Measurements from ENCODE around the gene TNFRSF13B. TPM values are rescaled to one million over a fixed set of nuclear protein-coding genes. Genes with fewer than 3 reads are reported as not detected.
"Not testable (repeated sequence)": the region's sequence is repeated elsewhere in the genome, so short reads cannot be mapped to it uniquely, and the experiment has no call there.

The TNFRSF13B gene
- polyA plus RNA-seq, 4 donors = 0.13 to 3.0 (median 2.0) TPM; not detected in 1

- WGBS, 3 donors = 67 to 77% (median 67%) methylated on average over 9 of the region's 9 CpGs
- Histone ChIP-seq H3K9me3 (ENCODE audit: control insufficient read depth in 2 of 2, insufficient read depth in 1 of 2, low read depth in 1 of 2, low read length in 1 of 2) (no peaks in the 10 kb centered on the region), H3K4me1 (ENCODE audit: control insufficient read depth in 3 of 3, insufficient read depth in 2 of 3, low read depth in 1 of 3, low read length in 2 of 3) (peaks cover 0 to 17% (median 0%) of the 10 kb centered on the region in 3 donors), H3K27ac (ENCODE audit: low read depth in 1 of 3, low read length in 2 of 3) (no peak overlapping the region), H3K36me3 (ENCODE audit: control insufficient read depth in 3 of 3, insufficient read depth in 2 of 3, low read depth in 1 of 3, low read length in 3 of 3) (no peaks in the 10 kb centered on the region), H3K27me3 (ENCODE audit: control insufficient read depth in 3 of 3, insufficient read depth in 3 of 3, low read length in 3 of 3) (no peaks in the 10 kb centered on the region), H3K4me3 (ENCODE audit: low read depth in 1 of 3, low read length in 3 of 3) (no peak overlapping the region)
- FAIRE-seq (no peak), DNase-seq (no peak)
These were observed 29.3 kb upstream of the TNFRSF13B start for GRCh38 chr17:17001076-17001777.

- no peaks in the 10 kb centered on the region for H3K9me3 ChIP-seq (ENCODE audit: control insufficient read depth in 2 of 2, insufficient read depth in 1 of 2, low read depth in 1 of 2, low read length in 1 of 2)
- 84 to 89% (median 89%) methylated on average over 6 to 7 of the region's 7 CpGs for WGBS, 3 donors
- H3K4me1 ChIP-seq (ENCODE audit: control insufficient read depth in 3 of 3, insufficient read depth in 2 of 3, low read depth in 1 of 3, low read length in 2 of 3) = peaks cover 0 to 17% (median 0%) of the 10 kb centered on the region in 3 donors
- no peak overlapping the region for H3K27ac ChIP-seq (ENCODE audit: low read depth in 1 of 3, low read length in 2 of 3)
- FAIRE-seq (no peak), DNase-seq (no peak)
- H3K36me3 ChIP-seq (ENCODE audit: control insufficient read depth in 3 of 3, insufficient read depth in 2 of 3, low read depth in 1 of 3, low read length in 3 of 3) = no peaks in the 10 kb centered on the region
- H3K4me3 ChIP-seq (ENCODE audit: low read depth in 1 of 3, low read length in 3 of 3) = no peak overlapping the region
- no peaks in the 10 kb centered on the region for H3K27me3 ChIP-seq (ENCODE audit: control insufficient read depth in 3 of 3, insufficient read depth in 3 of 3, low read length in 3 of 3)
These were observed 28.2 kb upstream of the TNFRSF13B start for GRCh38 chr17:16999931-17000625.

GRCh38 chr17:16997514-16998429 lies 25.9 kb upstream of the TNFRSF13B start:
- no peak for DNase-seq
- 62 to 83% (median 68%) methylated on average over 14 of the region's 14 CpGs for WGBS, 3 donors
- Histone ChIP-seq H3K36me3 (ENCODE audit: control insufficient read depth in 3 of 3, insufficient read depth in 2 of 3, low read depth in 1 of 3, low read length in 3 of 3) (no peaks in the 10 kb centered on the region), H3K9me3 (ENCODE audit: control insufficient read depth in 2 of 2, insufficient read depth in 1 of 2, low read depth in 1 of 2, low read length in 1 of 2) (no peaks in the 10 kb centered on the region), H3K4me1 (ENCODE audit: control insufficient read depth in 3 of 3, insufficient read depth in 2 of 3, low read depth in 1 of 3, low read length in 2 of 3) (peaks cover 0 to 17% (median 0%) of the 10 kb centered on the region in 3 donors), H3K27me3 (ENCODE audit: control insufficient read depth in 3 of 3, insufficient read depth in 3 of 3, low read length in 3 of 3) (no peaks in the 10 kb centered on the region), H3K27ac (ENCODE audit: low read depth in 1 of 3, low read length in 2 of 3) (no peak overlapping the region), H3K4me3 (ENCODE audit: low read depth in 1 of 3, low read length in 3 of 3) (no peak overlapping the region)
- no peak for FAIRE-seq

GRCh38 chr17:16996726-16997125 lies 24.8 kb upstream of the TNFRSF13B start:
- peaks cover 0 to 11% (median 0%) of the 10 kb centered on the region in 3 donors for H3K4me1 ChIP-seq (ENCODE audit: control insufficient read depth in 3 of 3, insufficient read depth in 2 of 3, low read depth in 1 of 3, low read length in 2 of 3)
- H3K36me3 ChIP-seq (ENCODE audit: control insufficient read depth in 3 of 3, insufficient read depth in 2 of 3, low read depth in 1 of 3, low read length in 3 of 3); FAIRE-seq; DNase-seq; H3K27me3 ChIP-seq (ENCODE audit: control insufficient read depth in 3 of 3, insufficient read depth in 3 of 3, low read length in 3 of 3); H3K4me3 ChIP-seq (ENCODE audit: low read depth in 1 of 3, low read length in 3 of 3); H3K27ac ChIP-seq (ENCODE audit: low read depth in 1 of 3, low read length in 2 of 3); H3K9me3 ChIP-seq (ENCODE audit: control insufficient read depth in 2 of 2, insufficient read depth in 1 of 2, low read depth in 1 of 2, low read length in 1 of 2): not testable (repeated sequence)
- WGBS, 3 donors = 80 to 92% (median 88%) methylated on average over 11 of the region's 11 CpGs

- 87 to 90% (median 90%) methylated on average over 7 of the region's 7 CpGs for WGBS, 3 donors
- no peaks in the 10 kb centered on the region for H3K36me3 ChIP-seq (ENCODE audit: control insufficient read depth in 3 of 3, insufficient read depth in 2 of 3, low read depth in 1 of 3, low read length in 3 of 3)
- no peak for FAIRE-seq
- peaks cover 0 to 3% (median 0%) of the 10 kb centered on the region in 3 donors for H3K4me1 ChIP-seq (ENCODE audit: control insufficient read depth in 3 of 3, insufficient read depth in 2 of 3, low read depth in 1 of 3, low read length in 2 of 3)
- no peaks in the 10 kb centered on the region for H3K9me3 ChIP-seq (ENCODE audit: control insufficient read depth in 2 of 2, insufficient read depth in 1 of 2, low read depth in 1 of 2, low read length in 1 of 2)
- no peak overlapping the region for H3K27ac ChIP-seq (ENCODE audit: low read depth in 1 of 3, low read length in 2 of 3)
- no peaks in the 10 kb centered on the region for H3K27me3 ChIP-seq (ENCODE audit: control insufficient read depth in 3 of 3, insufficient read depth in 3 of 3, low read length in 3 of 3)
- H3K4me3 ChIP-seq (ENCODE audit: low read depth in 1 of 3, low read length in 3 of 3) = no peak overlapping the region
- DNase-seq = no peak
These were observed 24.0 kb upstream of the TNFRSF13B start for GRCh38 chr17:16995930-16996329.

- H3K4me3 ChIP-seq (ENCODE audit: low read depth in 1 of 3, low read length in 3 of 3) = no peak overlapping the region
- no peaks in the 10 kb centered on the region for H3K4me1 ChIP-seq (ENCODE audit: control insufficient read depth in 3 of 3, insufficient read depth in 2 of 3, low read depth in 1 of 3, low read length in 2 of 3)
- no peaks in the 10 kb centered on the region for H3K9me3 ChIP-seq (ENCODE audit: control insufficient read depth in 2 of 2, insufficient read depth in 1 of 2, low read depth in 1 of 2, low read length in 1 of 2)
- H3K27me3 ChIP-seq (ENCODE audit: control insufficient read depth in 3 of 3, insufficient read depth in 3 of 3, low read length in 3 of 3) = no peaks in the 10 kb centered on the region
- H3K27ac ChIP-seq (ENCODE audit: low read depth in 1 of 3, low read length in 2 of 3) = no peak overlapping the region
- WGBS, 3 donors = 87 to 96% (median 92%) methylated on average over 2 of the region's 2 CpGs
- FAIRE-seq = no peak
- H3K36me3 ChIP-seq (ENCODE audit: control insufficient read depth in 3 of 3, insufficient read depth in 2 of 3, low read depth in 1 of 3, low read length in 3 of 3) = no peaks in the 10 kb centered on the region
- DNase-seq = no peak
These were observed 22.7 kb upstream of the TNFRSF13B start for GRCh38 chr17:16994631-16995030.

GRCh38 chr17:16991349-16992009 lies 19.6 kb upstream of the TNFRSF13B start:
- WGBS, 3 donors = 13 to 19% (median 18%) methylated on average over 16 of the region's 16 CpGs
- Histone ChIP-seq H3K9me3 (ENCODE audit: control insufficient read depth in 2 of 2, insufficient read depth in 1 of 2, low read depth in 1 of 2, low read length in 1 of 2) (no peaks in the 10 kb centered on the region), H3K27ac (ENCODE audit: low read depth in 1 of 3, low read length in 2 of 3) (no peak overlapping the region), H3K27me3 (ENCODE audit: control insufficient read depth in 3 of 3, insufficient read depth in 3 of 3, low read length in 3 of 3) (no peaks in the 10 kb centered on the region), H3K36me3 (ENCODE audit: control insufficient read depth in 3 of 3, insufficient read depth in 2 of 3, low read depth in 1 of 3, low read length in 3 of 3) (no peaks in the 10 kb centered on the region), H3K4me3 (ENCODE audit: low read depth in 1 of 3, low read length in 3 of 3) (no peak overlapping the region), H3K4me1 (ENCODE audit: control insufficient read depth in 3 of 3, insufficient read depth in 2 of 3, low read depth in 1 of 3, low read length in 2 of 3) (no peaks in the 10 kb centered on the region)
- DNase-seq (peak; percentile 74 to 87), FAIRE-seq (no peak)
